WTC11 (cell line): ENCODE data around the gene ERC2. TPM values are rescaled to one million over a fixed set of nuclear protein-coding genes. Genes with fewer than 3 reads are reported as not detected.

Experiments used
- ATAC-seq: fragments of 200-7000 bp; cut with Tn5 transposase; 2 replicates; pipeline ENCODE4 v1.10.0; 2021; ENCODE audit warnings: mild to moderate bottlenecking, moderate library complexity
- CTCF ChIA-PET: fragments of 300-600 bp; sonication (Branson Sonifier 250); formaldehyde crosslinking; loops from one replicate; lab custom pipeline; 2021; ENCODE audit warnings: antibody characterized with exemption; lab: Charles Lee
- POLR2A ChIA-PET: fragments of 350-600 bp; sonication (Branson Sonifier 250); formaldehyde crosslinking; loops from one replicate; lab custom pipeline; 2021; ENCODE audit warnings: antibody characterized with exemption; lab: Charles Lee
- DNase-seq: peaks from one replicate; pipeline ENCODE4 v3.0.0; 2021; ENCODE audit warnings: low spot score
- H3K27ac Mint-ChIP-seq: 2 replicates; pipeline ENCODE4 v1.8.0; 2021; ENCODE audit warnings: mixed read lengths
- H3K27me3 Mint-ChIP-seq: 2 replicates; pipeline ENCODE4 v1.8.0; 2021; ENCODE audit warnings: low read depth, mild to moderate bottlenecking, moderate library complexity, mixed read lengths
- H3K36me3 Mint-ChIP-seq: 2 replicates; pipeline ENCODE4 v1.8.0; 2021; ENCODE audit warnings: mixed read lengths
- H3K4me1 Mint-ChIP-seq: 2 replicates; pipeline ENCODE4 v1.8.0; 2022; ENCODE audit warnings: mixed read lengths
- H3K4me3 Mint-ChIP-seq: 2 replicates; pipeline ENCODE4 v1.8.0; 2021; ENCODE audit warnings: mild to moderate bottlenecking, moderate library complexity, mixed read lengths
- H3K9me3 Mint-ChIP-seq: 2 replicates; pipeline ENCODE4 v1.8.0; 2021; ENCODE audit warnings: mixed read lengths
- GABPB1 ChIP-seq: sonication (generic); formaldehyde crosslinking; IDR thresholded peaks from 2 replicates; pipeline ENCODE4 v1.8.1; 2023; ENCODE audit warnings: mild to moderate bottlenecking, missing genetic modification reagents
- GTF2I ChIP-seq: fragments of 250-450 bp; sonication (Bioruptor Pico); conservative IDR thresholded peaks from 2 replicates; pipeline ENCODE4 v1.4.0; 2021; ENCODE audit warnings: mild to moderate bottlenecking
- JUN ChIP-seq: sonication (generic); formaldehyde crosslinking; IDR thresholded peaks from 2 replicates; pipeline ENCODE4 v1.8.0; 2023; ENCODE audit warnings: mild to moderate bottlenecking, missing genetic modification reagents
- ZNF317 ChIP-seq: sonication (generic); formaldehyde crosslinking; IDR thresholded peaks from 2 replicates; pipeline ENCODE4 v1.8.1; 2023; ENCODE audit warnings: low read depth, mild to moderate bottlenecking, moderate library complexity, missing genetic modification reagents, borderline replicate concordance
- ZNF396 ChIP-seq: fragments of 250-450 bp; sonication (Bioruptor Pico); IDR thresholded peaks from 2 replicates; pipeline ENCODE4 v1.8.0; 2021; ENCODE audit warnings: mild to moderate bottlenecking, moderate library complexity, borderline replicate concordance
- ZNF416 ChIP-seq: fragments of 250-450 bp; sonication (Bioruptor Pico); IDR thresholded peaks from 2 replicates; pipeline ENCODE4 v1.9.0; 2021; ENCODE audit warnings: mild to moderate bottlenecking, inconsistent platforms
- total RNA-seq: library from RNA; stranded (reverse); gene quantifications from 3 replicates; pipeline ENCODE4 v1.2.3, GENCODE V29; 2021
- TF ChIP-seq, protein P1 (sequence below): fragments of 250-450 bp; sonication (Bioruptor Pico); conservative IDR thresholded peaks from 2 replicates; pipeline ENCODE4 v1.9.0; 2021; ENCODE audit warnings: mild to moderate bottlenecking
- TF ChIP-seq, protein P2 (sequence below): sonication (generic); formaldehyde crosslinking; IDR thresholded peaks from 2 replicates; pipeline ENCODE4 v1.8.1; 2023; ENCODE audit warnings: mild to moderate bottlenecking, missing genetic modification reagents
- TF ChIP-seq, protein P3 (sequence below): fragments of 250-450 bp; sonication (Bioruptor Pico); IDR thresholded peaks from 2 replicates; pipeline ENCODE4 v2.1.2; 2022; ENCODE audit warnings: mild to moderate bottlenecking, moderate library complexity
- TF ChIP-seq, protein P4 (sequence below): sonication (generic); formaldehyde crosslinking; IDR thresholded peaks from 2 replicates; pipeline ENCODE4 v1.8.1; 2023; ENCODE audit warnings: mild to moderate bottlenecking, missing genetic modification reagents
- TF ChIP-seq, protein P5 (sequence below): fragments of 250-450 bp; sonication (Bioruptor Pico); IDR thresholded peaks from 2 replicates; pipeline ENCODE4 v1.9.0; 2021; ENCODE audit warnings: mild to moderate bottlenecking, borderline replicate concordance
- TF ChIP-seq, protein P6 (sequence below): sonication (generic); formaldehyde crosslinking; IDR thresholded peaks from 2 replicates; pipeline ENCODE4 v1.8.0; 2022; ENCODE audit warnings: mild to moderate bottlenecking, missing genetic modification reagents
- TF ChIP-seq, protein P7 (sequence below): sonication (generic); formaldehyde crosslinking; IDR thresholded peaks from 2 replicates; pipeline ENCODE4 v1.8.1; 2022; ENCODE audit warnings: low read depth, mild to moderate bottlenecking, moderate library complexity, missing genetic modification reagents, borderline replicate concordance
- TF ChIP-seq, protein P8 (sequence below): sonication (generic); formaldehyde crosslinking; IDR thresholded peaks from 2 replicates; pipeline ENCODE4 v1.8.0; 2023; ENCODE audit warnings: mild to moderate bottlenecking, missing genetic modification reagents

Gene ERC2
- total RNA-seq, 1 experiment from 2014 or later, result 23.5 TPM

DNA sequence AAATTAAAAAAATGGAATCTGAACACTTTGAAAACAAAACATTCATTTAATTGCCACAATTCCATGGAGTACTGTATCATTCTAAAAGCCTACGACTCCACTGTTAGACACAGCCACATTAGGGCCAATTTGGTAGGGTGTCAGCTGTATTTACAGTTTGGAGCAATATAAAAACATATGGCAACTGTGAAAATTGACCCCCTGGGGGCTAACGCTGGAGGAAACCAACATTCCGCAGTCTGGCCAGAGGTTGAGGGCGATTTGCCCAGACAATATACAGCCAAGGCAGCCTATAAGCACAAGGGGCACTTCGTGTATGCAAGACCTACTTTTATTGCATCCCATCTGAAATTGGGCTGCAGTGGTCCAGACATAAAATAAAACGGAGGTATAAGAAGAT, 504.7 kb downstream of the ERC2 start (continued):
- no peak for TF ChIP-seq GABPB1 (CRISPR knock-in tag)

DNA sequence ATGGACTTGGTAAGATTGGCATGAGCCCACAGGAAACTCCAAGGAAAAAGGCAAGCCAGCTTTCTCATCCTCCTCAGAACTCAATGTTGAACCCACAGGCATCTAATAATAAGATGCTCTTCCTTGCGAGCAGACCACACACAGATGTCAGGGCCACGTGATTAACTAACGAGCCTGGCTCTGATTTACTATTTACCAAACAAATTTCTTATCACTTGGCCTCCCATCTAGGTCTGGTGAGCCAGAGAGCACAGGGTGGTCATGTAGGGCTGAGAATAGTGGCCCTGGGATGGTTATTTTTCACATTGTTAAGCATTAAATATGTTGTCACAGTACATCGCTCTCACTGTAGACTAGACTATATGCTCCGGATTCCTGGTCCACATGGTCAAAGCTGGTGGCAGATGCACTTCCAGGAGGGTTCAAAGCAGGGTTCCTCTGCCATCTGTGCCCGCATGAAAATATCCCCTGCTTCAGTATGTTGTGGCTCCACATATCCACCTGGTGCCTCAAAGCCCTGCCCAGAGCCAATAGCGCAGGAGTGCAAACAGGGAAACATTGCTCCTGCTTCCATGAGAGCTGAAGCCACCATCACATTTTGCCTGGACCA, 508.7 kb downstream of the ERC2 start:
- ATAC-seq (no peak), DNase-seq (no peak)
- no peaks in the 10 kb centered on the region for H3K27me3 Mint-ChIP-seq
- CTCF ChIA-PET, result no interaction called here
- POLR2A ChIA-PET, result no interaction called here
- H3K9me3 Mint-ChIP-seq, result no peaks in the 10 kb centered on the region; the same call in 1 of the 2 replicates
- peaks cover under 1% of the 10 kb centered on the region; the same call in 1 of the 2 replicates for H3K4me1 Mint-ChIP-seq
- no peak overlapping the region for H3K4me3 Mint-ChIP-seq
- TF ChIP-seq, protein P1, sequence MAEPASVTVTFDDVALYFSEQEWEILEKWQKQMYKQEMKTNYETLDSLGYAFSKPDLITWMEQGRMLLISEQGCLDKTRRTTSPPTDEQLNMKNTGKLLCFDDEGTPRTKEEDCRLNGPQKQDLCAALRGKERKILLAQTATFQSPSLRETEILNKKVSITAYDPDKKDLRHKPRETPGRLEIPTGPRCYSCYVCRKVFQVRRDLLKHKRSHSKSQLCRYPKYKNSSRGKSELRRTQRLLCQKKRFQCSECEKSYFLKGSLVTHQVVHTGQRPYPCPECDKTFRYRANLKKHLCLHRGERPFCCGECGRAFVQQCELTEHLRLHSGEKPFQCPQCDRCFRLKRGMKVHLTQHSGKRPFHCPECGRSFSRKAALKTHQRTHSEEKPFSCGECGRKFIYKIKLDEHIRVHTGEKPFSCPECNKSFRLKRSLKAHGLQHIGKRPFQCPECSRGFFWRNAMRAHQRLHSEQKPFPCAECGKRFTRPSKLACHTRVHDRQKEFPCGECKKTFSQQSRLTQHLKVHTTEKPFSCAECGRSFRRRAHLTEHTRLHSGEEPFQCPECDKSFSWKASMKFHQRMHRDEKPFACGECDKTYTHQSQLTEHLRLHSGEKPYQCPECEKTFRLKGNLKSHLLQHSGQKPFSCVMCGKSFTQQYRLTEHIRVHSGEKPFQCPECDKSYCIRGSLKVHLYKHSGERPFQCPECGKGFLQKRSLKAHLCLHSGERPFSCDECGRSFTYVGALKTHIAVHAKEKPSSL (CRISPR knock-in tag), result no peak
- TF ChIP-seq, protein P2, sequence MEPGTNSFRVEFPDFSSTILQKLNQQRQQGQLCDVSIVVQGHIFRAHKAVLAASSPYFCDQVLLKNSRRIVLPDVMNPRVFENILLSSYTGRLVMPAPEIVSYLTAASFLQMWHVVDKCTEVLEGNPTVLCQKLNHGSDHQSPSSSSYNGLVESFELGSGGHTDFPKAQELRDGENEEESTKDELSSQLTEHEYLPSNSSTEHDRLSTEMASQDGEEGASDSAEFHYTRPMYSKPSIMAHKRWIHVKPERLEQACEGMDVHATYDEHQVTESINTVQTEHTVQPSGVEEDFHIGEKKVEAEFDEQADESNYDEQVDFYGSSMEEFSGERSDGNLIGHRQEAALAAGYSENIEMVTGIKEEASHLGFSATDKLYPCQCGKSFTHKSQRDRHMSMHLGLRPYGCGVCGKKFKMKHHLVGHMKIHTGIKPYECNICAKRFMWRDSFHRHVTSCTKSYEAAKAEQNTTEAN (CRISPR knock-in tag), result no peak
- no peak for TF ChIP-seq ZNF317 (CRISPR knock-in tag)
- TF ChIP-seq, all 79 proteins: peak for 0
- H3K36me3 Mint-ChIP-seq, result peaks cover 4% of the 10 kb centered on the region
- H3K27ac Mint-ChIP-seq, result no peak overlapping the region

DNA sequence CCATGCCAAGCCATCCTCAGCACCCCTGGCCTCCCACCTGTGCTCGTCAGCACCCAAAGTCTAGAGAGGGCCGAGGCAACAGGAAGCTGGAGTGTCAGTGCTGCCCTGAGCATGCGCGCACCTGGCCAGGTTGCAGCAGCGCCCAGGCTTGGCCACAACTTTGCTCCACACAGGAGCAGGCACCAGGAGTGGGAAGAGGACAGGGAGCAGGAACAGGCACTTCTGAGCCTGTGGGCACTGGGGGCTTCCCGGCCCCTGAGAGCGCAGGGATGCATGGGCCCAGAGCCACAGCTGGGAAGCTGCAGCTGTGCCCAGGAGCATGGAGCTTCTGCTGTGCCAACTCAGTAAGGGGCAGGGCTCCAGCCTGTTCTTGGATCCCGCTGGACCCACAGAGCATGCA, 509.7 kb downstream of the ERC2 start:
- Mint-ChIP-seq H3K27me3 (no peaks in the 10 kb centered on the region), H3K36me3 (peaks cover 4% of the 10 kb centered on the region), H3K4me3 (no peak overlapping the region), H3K4me1 (peaks cover 5% of the 10 kb centered on the region; the same call in 1 of the 2 replicates), H3K27ac (no peak overlapping the region), H3K9me3 (no peaks in the 10 kb centered on the region; the same call in 1 of the 2 replicates)
- ATAC-seq, result no peak
- ChIA-PET POLR2A (no interaction called here), CTCF (no interaction called here)
- DNase-seq, result no peak
- TF ChIP-seq JUN (CRISPR knock-in tag) (no peak), GTF2I (no peak), ZNF396 (CRISPR knock-in tag) (no peak), ZNF416 (CRISPR knock-in tag) (no peak)
- TF ChIP-seq, protein P3, sequence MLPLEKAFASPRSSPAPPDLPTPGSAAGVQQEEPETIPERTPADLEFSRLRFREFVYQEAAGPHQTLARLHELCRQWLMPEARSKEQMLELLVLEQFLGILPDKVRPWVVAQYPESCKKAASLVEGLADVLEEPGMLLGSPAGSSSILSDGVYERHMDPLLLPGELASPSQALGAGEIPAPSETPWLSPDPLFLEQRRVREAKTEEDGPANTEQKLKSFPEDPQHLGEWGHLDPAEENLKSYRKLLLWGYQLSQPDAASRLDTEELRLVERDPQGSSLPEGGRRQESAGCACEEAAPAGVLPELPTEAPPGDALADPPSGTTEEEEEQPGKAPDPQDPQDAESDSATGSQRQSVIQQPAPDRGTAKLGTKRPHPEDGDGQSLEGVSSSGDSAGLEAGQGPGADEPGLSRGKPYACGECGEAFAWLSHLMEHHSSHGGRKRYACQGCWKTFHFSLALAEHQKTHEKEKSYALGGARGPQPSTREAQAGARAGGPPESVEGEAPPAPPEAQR (CRISPR knock-in tag), result no peak
- TF ChIP-seq, protein P4, sequence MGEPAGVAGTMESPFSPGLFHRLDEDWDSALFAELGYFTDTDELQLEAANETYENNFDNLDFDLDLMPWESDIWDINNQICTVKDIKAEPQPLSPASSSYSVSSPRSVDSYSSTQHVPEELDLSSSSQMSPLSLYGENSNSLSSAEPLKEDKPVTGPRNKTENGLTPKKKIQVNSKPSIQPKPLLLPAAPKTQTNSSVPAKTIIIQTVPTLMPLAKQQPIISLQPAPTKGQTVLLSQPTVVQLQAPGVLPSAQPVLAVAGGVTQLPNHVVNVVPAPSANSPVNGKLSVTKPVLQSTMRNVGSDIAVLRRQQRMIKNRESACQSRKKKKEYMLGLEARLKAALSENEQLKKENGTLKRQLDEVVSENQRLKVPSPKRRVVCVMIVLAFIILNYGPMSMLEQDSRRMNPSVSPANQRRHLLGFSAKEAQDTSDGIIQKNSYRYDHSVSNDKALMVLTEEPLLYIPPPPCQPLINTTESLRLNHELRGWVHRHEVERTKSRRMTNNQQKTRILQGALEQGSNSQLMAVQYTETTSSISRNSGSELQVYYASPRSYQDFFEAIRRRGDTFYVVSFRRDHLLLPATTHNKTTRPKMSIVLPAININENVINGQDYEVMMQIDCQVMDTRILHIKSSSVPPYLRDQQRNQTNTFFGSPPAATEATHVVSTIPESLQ (CRISPR knock-in tag), result no peak
- TF ChIP-seq, protein P5, sequence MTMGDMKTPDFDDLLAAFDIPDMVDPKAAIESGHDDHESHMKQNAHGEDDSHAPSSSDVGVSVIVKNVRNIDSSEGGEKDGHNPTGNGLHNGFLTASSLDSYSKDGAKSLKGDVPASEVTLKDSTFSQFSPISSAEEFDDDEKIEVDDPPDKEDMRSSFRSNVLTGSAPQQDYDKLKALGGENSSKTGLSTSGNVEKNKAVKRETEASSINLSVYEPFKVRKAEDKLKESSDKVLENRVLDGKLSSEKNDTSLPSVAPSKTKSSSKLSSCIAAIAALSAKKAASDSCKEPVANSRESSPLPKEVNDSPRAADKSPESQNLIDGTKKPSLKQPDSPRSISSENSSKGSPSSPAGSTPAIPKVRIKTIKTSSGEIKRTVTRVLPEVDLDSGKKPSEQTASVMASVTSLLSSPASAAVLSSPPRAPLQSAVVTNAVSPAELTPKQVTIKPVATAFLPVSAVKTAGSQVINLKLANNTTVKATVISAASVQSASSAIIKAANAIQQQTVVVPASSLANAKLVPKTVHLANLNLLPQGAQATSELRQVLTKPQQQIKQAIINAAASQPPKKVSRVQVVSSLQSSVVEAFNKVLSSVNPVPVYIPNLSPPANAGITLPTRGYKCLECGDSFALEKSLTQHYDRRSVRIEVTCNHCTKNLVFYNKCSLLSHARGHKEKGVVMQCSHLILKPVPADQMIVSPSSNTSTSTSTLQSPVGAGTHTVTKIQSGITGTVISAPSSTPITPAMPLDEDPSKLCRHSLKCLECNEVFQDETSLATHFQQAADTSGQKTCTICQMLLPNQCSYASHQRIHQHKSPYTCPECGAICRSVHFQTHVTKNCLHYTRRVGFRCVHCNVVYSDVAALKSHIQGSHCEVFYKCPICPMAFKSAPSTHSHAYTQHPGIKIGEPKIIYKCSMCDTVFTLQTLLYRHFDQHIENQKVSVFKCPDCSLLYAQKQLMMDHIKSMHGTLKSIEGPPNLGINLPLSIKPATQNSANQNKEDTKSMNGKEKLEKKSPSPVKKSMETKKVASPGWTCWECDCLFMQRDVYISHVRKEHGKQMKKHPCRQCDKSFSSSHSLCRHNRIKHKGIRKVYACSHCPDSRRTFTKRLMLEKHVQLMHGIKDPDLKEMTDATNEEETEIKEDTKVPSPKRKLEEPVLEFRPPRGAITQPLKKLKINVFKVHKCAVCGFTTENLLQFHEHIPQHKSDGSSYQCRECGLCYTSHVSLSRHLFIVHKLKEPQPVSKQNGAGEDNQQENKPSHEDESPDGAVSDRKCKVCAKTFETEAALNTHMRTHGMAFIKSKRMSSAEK (CRISPR knock-in tag), result no peak
- TF ChIP-seq, protein P6, sequence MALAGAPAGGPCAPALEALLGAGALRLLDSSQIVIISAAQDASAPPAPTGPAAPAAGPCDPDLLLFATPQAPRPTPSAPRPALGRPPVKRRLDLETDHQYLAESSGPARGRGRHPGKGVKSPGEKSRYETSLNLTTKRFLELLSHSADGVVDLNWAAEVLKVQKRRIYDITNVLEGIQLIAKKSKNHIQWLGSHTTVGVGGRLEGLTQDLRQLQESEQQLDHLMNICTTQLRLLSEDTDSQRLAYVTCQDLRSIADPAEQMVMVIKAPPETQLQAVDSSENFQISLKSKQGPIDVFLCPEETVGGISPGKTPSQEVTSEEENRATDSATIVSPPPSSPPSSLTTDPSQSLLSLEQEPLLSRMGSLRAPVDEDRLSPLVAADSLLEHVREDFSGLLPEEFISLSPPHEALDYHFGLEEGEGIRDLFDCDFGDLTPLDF (CRISPR knock-in tag), result no peak
- TF ChIP-seq, protein P7, sequence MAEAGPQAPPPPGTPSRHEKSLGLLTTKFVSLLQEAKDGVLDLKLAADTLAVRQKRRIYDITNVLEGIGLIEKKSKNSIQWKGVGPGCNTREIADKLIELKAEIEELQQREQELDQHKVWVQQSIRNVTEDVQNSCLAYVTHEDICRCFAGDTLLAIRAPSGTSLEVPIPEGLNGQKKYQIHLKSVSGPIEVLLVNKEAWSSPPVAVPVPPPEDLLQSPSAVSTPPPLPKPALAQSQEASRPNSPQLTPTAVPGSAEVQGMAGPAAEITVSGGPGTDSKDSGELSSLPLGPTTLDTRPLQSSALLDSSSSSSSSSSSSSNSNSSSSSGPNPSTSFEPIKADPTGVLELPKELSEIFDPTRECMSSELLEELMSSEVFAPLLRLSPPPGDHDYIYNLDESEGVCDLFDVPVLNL (CRISPR knock-in tag), result no peak
- TF ChIP-seq, protein P8, sequence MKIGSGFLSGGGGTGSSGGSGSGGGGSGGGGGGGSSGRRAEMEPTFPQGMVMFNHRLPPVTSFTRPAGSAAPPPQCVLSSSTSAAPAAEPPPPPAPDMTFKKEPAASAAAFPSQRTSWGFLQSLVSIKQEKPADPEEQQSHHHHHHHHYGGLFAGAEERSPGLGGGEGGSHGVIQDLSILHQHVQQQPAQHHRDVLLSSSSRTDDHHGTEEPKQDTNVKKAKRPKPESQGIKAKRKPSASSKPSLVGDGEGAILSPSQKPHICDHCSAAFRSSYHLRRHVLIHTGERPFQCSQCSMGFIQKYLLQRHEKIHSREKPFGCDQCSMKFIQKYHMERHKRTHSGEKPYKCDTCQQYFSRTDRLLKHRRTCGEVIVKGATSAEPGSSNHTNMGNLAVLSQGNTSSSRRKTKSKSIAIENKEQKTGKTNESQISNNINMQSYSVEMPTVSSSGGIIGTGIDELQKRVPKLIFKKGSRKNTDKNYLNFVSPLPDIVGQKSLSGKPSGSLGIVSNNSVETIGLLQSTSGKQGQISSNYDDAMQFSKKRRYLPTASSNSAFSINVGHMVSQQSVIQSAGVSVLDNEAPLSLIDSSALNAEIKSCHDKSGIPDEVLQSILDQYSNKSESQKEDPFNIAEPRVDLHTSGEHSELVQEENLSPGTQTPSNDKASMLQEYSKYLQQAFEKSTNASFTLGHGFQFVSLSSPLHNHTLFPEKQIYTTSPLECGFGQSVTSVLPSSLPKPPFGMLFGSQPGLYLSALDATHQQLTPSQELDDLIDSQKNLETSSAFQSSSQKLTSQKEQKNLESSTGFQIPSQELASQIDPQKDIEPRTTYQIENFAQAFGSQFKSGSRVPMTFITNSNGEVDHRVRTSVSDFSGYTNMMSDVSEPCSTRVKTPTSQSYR (CRISPR knock-in tag), result no peak
